T-cell (primary cell): ENCODE data around the gene USP38. TPM values are rescaled to one million over a fixed set of nuclear protein-coding genes. Genes with fewer than 3 reads are reported as not detected.

Experiments
- ATAC-seq, 4 experiments: fragments of 200-7000 bp in 3 of 4; fragments of 150-1000 bp in 1 of 4; cut with Tn5 transposase; replicated peaks in 1 of 4; 1 replicate in 3 of 4; 2 replicates in 1 of 4; pipeline ENCODE4 v1.10.0; 2021; ENCODE audit warnings: moderate library complexity in 3 of 4, mild to moderate bottlenecking in 2 of 4, moderate number of reproducible peaks in 1 of 4
- CTCF ChIA-PET, 2 donors: fragments of 300-600 bp; sonication (Branson Sonifier 250); formaldehyde crosslinking; loops; one replicate each; lab custom pipeline; 2022; ENCODE audit warnings: antibody characterized with exemption in 2 of 2; lab: Charles Lee
- POLR2A ChIA-PET, 2 donors: fragments of 300-600 bp; sonication (Branson Sonifier 250); formaldehyde crosslinking; loops; one replicate each; lab custom pipeline; 2022; ENCODE audit warnings: antibody characterized with exemption in 2 of 2; lab: Charles Lee
- DNase-seq, 35 experiments: peaks; one replicate each; pipeline versions ENCODE4 v3.0.0 to v3.0.0-alpha.2; 2013 to 2023
- H3K27ac ChIP-seq: one replicate; pipeline ENCODE4 v1.5.1; 2013; ENCODE audit warnings: low read length
- H3K27me3 ChIP-seq, 2 experiments: replicated peaks in 1 of 2; 1 replicate in 1 of 2; 2 replicates in 1 of 2; pipeline versions ENCODE4 v1.6.1 to v1.7.0; 2013; ENCODE audit warnings: low read length in 1 of 2, mixed read lengths in 1 of 2; ENCODE audit not compliant: control insufficient read depth in 2 of 2, insufficient read depth in 2 of 2; ENCODE audit errors: extremely low read depth in 1 of 2
- H3K36me3 ChIP-seq, 2 donors: 1 replicate in 1 of 2; 2 replicates in 1 of 2; pipeline versions ENCODE4 v1.6.1 to v1.7.0; 2013; ENCODE audit warnings: low read length in 1 of 2; ENCODE audit not compliant: control insufficient read depth in 2 of 2, insufficient read depth in 1 of 2; ENCODE audit errors: extremely low read depth in 1 of 2
- H3K4me1 ChIP-seq, 2 experiments: 1 replicate in 1 of 2; 2 replicates in 1 of 2; pipeline versions ENCODE4 v1.6.1 to v1.7.0; 2013; ENCODE audit warnings: low read length in 2 of 2, mixed read lengths in 1 of 2; ENCODE audit not compliant: insufficient read depth in 2 of 2, control insufficient read depth in 1 of 2; ENCODE audit errors: extremely low read depth in 1 of 2
- H3K4me3 ChIP-seq, 2 donors: 1 replicate in 1 of 2; 2 replicates in 1 of 2; pipeline versions ENCODE4 v1.5.1 to v1.7.0; 2013; ENCODE audit warnings: mild to moderate bottlenecking in 2 of 2, low read length in 1 of 2, moderate library complexity in 1 of 2; ENCODE audit not compliant: control insufficient read depth in 1 of 2; ENCODE audit errors: extremely low read depth in 1 of 2
- H3K9me3 ChIP-seq: 2 replicates; pipeline ENCODE4 v1.7.0; 2013
- H3K27ac Mint-ChIP-seq, 2 donors: one replicate each; pipeline ENCODE4 v1.8.0; 2020 to 2021; ENCODE audit warnings: mild to moderate bottlenecking in 2 of 2, mixed read lengths in 2 of 2
- H3K27me3 Mint-ChIP-seq, 2 donors: one replicate each; pipeline ENCODE4 v1.8.0; 2021 to 2022; ENCODE audit warnings: mixed read lengths in 2 of 2
- H3K36me3 Mint-ChIP-seq: one replicate; pipeline ENCODE4 v1.8.0; 2021; ENCODE audit warnings: mixed read lengths
- H3K4me1 Mint-ChIP-seq, 3 donors: one replicate each; pipeline ENCODE4 v1.8.0; 2020 to 2022; ENCODE audit warnings: mixed read lengths in 3 of 3, mild to moderate bottlenecking in 1 of 3
- H3K4me3 Mint-ChIP-seq, 3 donors: one replicate each; pipeline ENCODE4 v1.8.0; 2020 to 2022; ENCODE audit warnings: mild to moderate bottlenecking in 3 of 3, mixed read lengths in 3 of 3, moderate library complexity in 3 of 3
- H3K9me3 Mint-ChIP-seq, 3 donors: one replicate each; pipeline ENCODE4 v1.8.0; 2020 to 2022; ENCODE audit warnings: mixed read lengths in 3 of 3
- WGBS: methylation state at CpG from one replicate; pipeline ENCODE4 v1.1.5; 2013; ENCODE audit warnings: missing lambda C conversion rate; ENCODE audit not compliant: insufficient coverage; 5-methylcytosine and 5-hydroxymethylcytosine counted together
- total RNA-seq, 35 experiments: library from RNA in 6 of 35; stranded (reverse) in 6 of 35; fragments of 120-200 nt in 1 of 35; gene quantifications; one replicate each; pipeline versions ENCODE4 v1.2.1 to v1.2.4 and lab custom pipeline; 2013 to 2026

Gene USP38
- total RNA-seq, 5 donors from 2014 or later (not counting 1 experiment from before 2014, with no cell fraction given): 22.6 to 31.1 (median 23.9) TPM

GRCh38 chr4:143186649-143187048 is 1.9 kb downstream of the USP38 start:
- Histone ChIP-seq H3K27ac (peak overlapping the region; percentile 85), H3K27me3 (no peaks in the 10 kb centered on the region), H3K4me1 (peaks cover 6 to 56% of the 10 kb centered on the region in 2 experiments), H3K9me3 (no peaks in the 10 kb centered on the region), H3K36me3 (peaks cover 0 to 14% of the 10 kb centered on the region in 2 donors), H3K4me3 (peak overlapping the region; percentile 85 to 90)
- ATAC-seq (no peak), DNase-seq (peak in 1 of 35 experiments; percentile 36)
- Mint-ChIP-seq H3K4me1 (peaks cover 72 to 89% (median 76%) of the 10 kb centered on the region in 3 donors), H3K4me3 (peak overlapping the region; percentile 84 to 91 (median 87)), H3K9me3 (no peaks in the 10 kb centered on the region), H3K27me3 (no peaks in the 10 kb centered on the region), H3K27ac (peak overlapping the region; percentile 94 to 97), H3K36me3 (peaks cover 39% of the 10 kb centered on the region)
- POLR2A ChIA-PET: no interaction called here
- CTCF ChIA-PET: no interaction called here
- WGBS: no CpG with 5 or more reads among the region's 7 CpGs

- H3K4me3 Mint-ChIP-seq: peak overlapping the region; percentile 84 to 91 (median 87)
- no CpG with 5 or more reads among the region's 3 CpGs for WGBS
- Histone ChIP-seq H3K9me3 (no peaks in the 10 kb centered on the region), H3K27me3 (no peaks in the 10 kb centered on the region), H3K4me3 (peak overlapping the region in 1 of 2 donors; percentile 28), H3K27ac (no peak overlapping the region), H3K36me3 (peaks cover 1 to 31% of the 10 kb centered on the region in 2 donors), H3K4me1 (peaks cover 6 to 49% of the 10 kb centered on the region in 2 experiments)
- H3K27ac Mint-ChIP-seq: peak overlapping the region; percentile 31 to 71
- DNase-seq (no peak), ATAC-seq (no peak)
- peaks cover 69 to 77% (median 74%) of the 10 kb centered on the region in 3 donors for H3K4me1 Mint-ChIP-seq
- H3K27me3 Mint-ChIP-seq: no peaks in the 10 kb centered on the region
- POLR2A ChIA-PET: no interaction called here
- CTCF ChIA-PET: no interaction called here
- no peaks in the 10 kb centered on the region for H3K9me3 Mint-ChIP-seq
- peaks cover 47% of the 10 kb centered on the region for H3K36me3 Mint-ChIP-seq
These were observed 3.7 kb downstream of the USP38 start for GRCh38 chr4:143188136-143189088.

- H3K4me1 Mint-ChIP-seq: peaks cover 66 to 68% (median 68%) of the 10 kb centered on the region in 3 donors
- H3K27me3 Mint-ChIP-seq: no peaks in the 10 kb centered on the region
- WGBS: no CpG with 5 or more reads among the region's 4 CpGs
- H3K4me1 ChIP-seq: peaks cover 6 to 44% of the 10 kb centered on the region in 2 experiments
- ATAC-seq (no peak), DNase-seq (no peak)
- no peak overlapping the region for H3K4me3 ChIP-seq
- peak overlapping the region; percentile 17 to 75 for H3K27ac Mint-ChIP-seq
- H3K27me3 ChIP-seq: no peaks in the 10 kb centered on the region
- CTCF ChIA-PET: no interaction called here
- peaks cover 48% of the 10 kb centered on the region for H3K36me3 Mint-ChIP-seq
- H3K9me3 Mint-ChIP-seq: no peaks in the 10 kb centered on the region
- no peaks in the 10 kb centered on the region for H3K9me3 ChIP-seq
- H3K36me3 ChIP-seq: peaks cover 5 to 40% of the 10 kb centered on the region in 2 donors
- H3K4me3 Mint-ChIP-seq: peak overlapping the region; percentile 57 to 87 (median 84)
- POLR2A ChIA-PET: no interaction called here
- no peak overlapping the region for H3K27ac ChIP-seq
These were observed 4.8 kb downstream of the USP38 start for GRCh38 chr4:143189528-143189927.

- peaks cover 8 to 92% of the 10 kb centered on the region in 2 donors for H3K36me3 ChIP-seq
These were observed 10.9 kb downstream of the USP38 start for GRCh38 chr4:143195581-143195980.

GRCh38 chr4:143196323-143196722 is 11.6 kb downstream of the USP38 start:
- Histone ChIP-seq H3K9me3 (no peaks in the 10 kb centered on the region), H3K4me3 (no peak overlapping the region), H3K27me3 (no peaks in the 10 kb centered on the region), H3K36me3 (peaks cover 8 to 91% of the 10 kb centered on the region in 2 donors), H3K27ac (no peak overlapping the region), H3K4me1 (no peaks in the 10 kb centered on the region)
- ATAC-seq (no peak), DNase-seq (no peak)
- POLR2A ChIA-PET: interaction anchor here in 1 of 2 donors (0.5 to 0.7 kb wide), 2 partner anchors 23 to 316 kb away, joined by 3 to 12 read pairs; no protein-coding TSS in a partner anchor
- H3K4me1 Mint-ChIP-seq: peaks cover 45 to 54% (median 46%) of the 10 kb centered on the region in 3 donors
- H3K27ac Mint-ChIP-seq: no peak overlapping the region
- no peak overlapping the region for H3K4me3 Mint-ChIP-seq
- H3K36me3 Mint-ChIP-seq: peaks cover 59% of the 10 kb centered on the region
- CTCF ChIA-PET: no interaction called here
- H3K27me3 Mint-ChIP-seq: no peaks in the 10 kb centered on the region
- 82% methylated on average over 2 of the region's 2 CpGs for WGBS
- H3K9me3 Mint-ChIP-seq: no peaks in the 10 kb centered on the region

More at GRCh38 chr4:143195581-143195980, 10.9 kb downstream of the USP38 start:
- no peaks in the 10 kb centered on the region for H3K9me3 ChIP-seq
- ChIA-PET POLR2A (no interaction called here), CTCF (no interaction called here)
- H3K27me3 ChIP-seq: no peaks in the 10 kb centered on the region
- no peak overlapping the region for H3K4me3 ChIP-seq
- DNase-seq (no peak), ATAC-seq (no peak)
- no peak overlapping the region for H3K27ac ChIP-seq
- no peaks in the 10 kb centered on the region for H3K9me3 Mint-ChIP-seq
- H3K36me3 Mint-ChIP-seq: peaks cover 58% of the 10 kb centered on the region
- no peak overlapping the region for H3K27ac Mint-ChIP-seq
- no peaks in the 10 kb centered on the region for H3K27me3 Mint-ChIP-seq
- H3K4me1 ChIP-seq: peaks cover 0 to under 1% of the 10 kb centered on the region in 2 experiments
- peaks cover 46 to 58% (median 49%) of the 10 kb centered on the region in 3 donors for H3K4me1 Mint-ChIP-seq
- H3K4me3 Mint-ChIP-seq: no peak overlapping the region

- ATAC-seq (no peak), DNase-seq (no peak)
- H3K4me3 ChIP-seq: no peak overlapping the region
- H3K27ac Mint-ChIP-seq: no peak overlapping the region
- no peaks in the 10 kb centered on the region for H3K27me3 Mint-ChIP-seq
- no peaks in the 10 kb centered on the region for H3K4me1 ChIP-seq
- no peaks in the 10 kb centered on the region for H3K9me3 Mint-ChIP-seq
- no peaks in the 10 kb centered on the region for H3K9me3 ChIP-seq
- no peaks in the 10 kb centered on the region for H3K27me3 ChIP-seq
- H3K27ac ChIP-seq: no peak overlapping the region
- no peak overlapping the region for H3K4me3 Mint-ChIP-seq
- ChIA-PET CTCF (no interaction called here), POLR2A (no interaction called here)
- WGBS: no CpG with 5 or more reads among the region's 2 CpGs
- H3K36me3 Mint-ChIP-seq: peaks cover 69% of the 10 kb centered on the region
- H3K36me3 ChIP-seq: peaks cover 6 to 81% of the 10 kb centered on the region in 2 donors
- peaks cover 39 to 51% (median 42%) of the 10 kb centered on the region in 3 donors for H3K4me1 Mint-ChIP-seq
These were observed 14.8 kb downstream of the USP38 start for GRCh38 chr4:143199503-143199902.
